ENCODE measurements around the gene MUC13.

- TF ChIP-seq POLR2A (IDR thresholded peaks at IDR 0.05): no peak
- no peak for TF ChIP-seq CTCF (IDR thresholded peaks at IDR 0.05)
Observed at GRCh38 chr3:124859025-124859424, 75.5 kb downstream of the MUC13 start.

All from lower leg skin (tissue), 3 donors.